ENCODE data around the gene KISS1. TPM values are rescaled to one million over a fixed set of nuclear protein-coding genes. Genes with fewer than 3 reads are reported as not detected.
A peak's percentile ranks its signal among the peaks of the same experiment; 100 is the strongest.

Gene KISS1
- total RNA-seq, 1 donor from 2014 or later = 2.7 TPM

DNA sequence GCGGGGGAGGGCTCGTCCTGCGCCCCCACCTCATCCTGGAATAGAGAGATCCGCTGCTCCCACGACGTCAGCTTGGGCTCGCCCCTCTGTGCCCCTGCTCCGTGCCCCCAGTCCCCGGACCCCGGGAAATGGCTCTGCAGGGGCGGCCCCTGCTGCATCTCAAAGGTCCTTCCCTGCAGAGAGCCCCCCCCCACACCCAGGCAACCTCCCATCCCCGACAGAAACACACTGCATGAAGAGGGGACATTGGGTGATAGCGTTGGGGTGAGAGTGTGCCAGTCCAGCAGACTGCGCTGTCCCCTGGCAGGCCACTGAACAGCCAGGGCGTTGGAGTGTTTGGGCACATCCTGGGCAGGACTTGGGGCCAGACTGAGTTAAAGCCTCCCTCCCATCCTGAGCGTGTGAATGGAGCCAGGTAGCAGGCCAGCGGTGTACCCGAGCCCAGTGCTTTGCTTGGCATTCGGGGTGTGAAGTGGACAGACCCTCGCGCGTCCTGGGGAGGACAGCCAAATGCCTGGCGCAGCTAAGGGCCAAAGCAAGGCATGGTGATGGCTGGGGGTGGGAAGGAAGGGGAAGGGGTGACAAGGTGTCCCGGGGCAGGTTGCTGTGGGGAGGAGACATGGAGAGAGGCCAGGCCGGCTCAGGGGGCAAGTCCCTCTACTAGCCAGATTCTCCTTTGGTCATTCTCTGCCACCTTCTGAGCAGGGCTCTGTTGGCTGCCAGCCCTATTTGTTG, 43.8 kb downstream of the KISS1 start:
- peaks cover 35% of the 10 kb centered on the region for H3K27me3 Mint-ChIP-seq (ENCODE audit: low read depth, unreplicated experiment)
- TF ChIP-seq EZH2 (IDR thresholded peaks at IDR 0.05; ENCODE audit: insufficient read depth, low read length) = no peak
- TF ChIP-seq, protein P1, sequence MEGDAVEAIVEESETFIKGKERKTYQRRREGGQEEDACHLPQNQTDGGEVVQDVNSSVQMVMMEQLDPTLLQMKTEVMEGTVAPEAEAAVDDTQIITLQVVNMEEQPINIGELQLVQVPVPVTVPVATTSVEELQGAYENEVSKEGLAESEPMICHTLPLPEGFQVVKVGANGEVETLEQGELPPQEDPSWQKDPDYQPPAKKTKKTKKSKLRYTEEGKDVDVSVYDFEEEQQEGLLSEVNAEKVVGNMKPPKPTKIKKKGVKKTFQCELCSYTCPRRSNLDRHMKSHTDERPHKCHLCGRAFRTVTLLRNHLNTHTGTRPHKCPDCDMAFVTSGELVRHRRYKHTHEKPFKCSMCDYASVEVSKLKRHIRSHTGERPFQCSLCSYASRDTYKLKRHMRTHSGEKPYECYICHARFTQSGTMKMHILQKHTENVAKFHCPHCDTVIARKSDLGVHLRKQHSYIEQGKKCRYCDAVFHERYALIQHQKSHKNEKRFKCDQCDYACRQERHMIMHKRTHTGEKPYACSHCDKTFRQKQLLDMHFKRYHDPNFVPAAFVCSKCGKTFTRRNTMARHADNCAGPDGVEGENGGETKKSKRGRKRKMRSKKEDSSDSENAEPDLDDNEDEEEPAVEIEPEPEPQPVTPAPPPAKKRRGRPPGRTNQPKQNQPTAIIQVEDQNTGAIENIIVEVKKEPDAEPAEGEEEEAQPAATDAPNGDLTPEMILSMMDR (IDR thresholded peaks at IDR 0.05; ENCODE audit: insufficient read depth, low read depth, low read length) = no peak
- H3K9me3 Mint-ChIP-seq (ENCODE audit: unreplicated experiment) = no peaks in the 10 kb centered on the region
- no peaks in the 10 kb centered on the region for H4K20me1 ChIP-seq (ENCODE audit: insufficient read depth, low read length)
- peak overlapping the region; percentile 89 for H3K4me2 ChIP-seq (ENCODE audit: low read length)
- H3K27ac ChIP-seq (ENCODE audit: low read depth, low read length) = no peak overlapping the region
- no peaks in the 10 kb centered on the region for H3K9me3 ChIP-seq (ENCODE audit: insufficient read depth, low read depth, low read length)
- no peaks in the 10 kb centered on the region for H3K4me1 Mint-ChIP-seq (ENCODE audit: low read depth, unreplicated experiment)
- H3K36me3 ChIP-seq (ENCODE audit: insufficient read depth, low read length) = no peaks in the 10 kb centered on the region
- peak overlapping the region; percentile 80 for H3K4me3 Mint-ChIP-seq (ENCODE audit: unreplicated experiment)
- H2AFZ ChIP-seq (ENCODE audit: low read depth, low read length) = peak overlapping the region; percentile 93
- DNase-seq (ENCODE audit: low read depth) (no peak), FAIRE-seq (no peak)
- peak overlapping the region; percentile 78 for H3K9ac ChIP-seq (ENCODE audit: low read length)
- peak overlapping the region; percentile 77 for H3K27ac Mint-ChIP-seq (ENCODE audit: unreplicated experiment)
- H3K36me3 Mint-ChIP-seq (ENCODE audit: low read depth, unreplicated experiment) = no peaks in the 10 kb centered on the region
- H3K27me3 ChIP-seq (ENCODE audit: insufficient read depth, low read length) = peaks cover 3% of the 10 kb centered on the region
- no peaks in the 10 kb centered on the region for H3K79me2 ChIP-seq (ENCODE audit: insufficient read depth, low read length)
- H3K4me1 ChIP-seq (ENCODE audit: insufficient read depth, low read length) = peaks cover 7% of the 10 kb centered on the region
- H3K4me3 ChIP-seq (ENCODE audit: insufficient read depth, low read depth, low read length) = peak overlapping the region; percentile 70

- Mint-ChIP-seq H3K27ac (ENCODE audit: unreplicated experiment) (peak within 1 kb of the TSS; percentile 77), H3K4me1 (ENCODE audit: low read depth, unreplicated experiment) (no peaks in the 10 kb centered on the region), H3K36me3 (ENCODE audit: low read depth, unreplicated experiment) (no peaks in the 10 kb centered on the region), H3K9me3 (ENCODE audit: unreplicated experiment) (no peaks in the 10 kb centered on the region), H3K27me3 (ENCODE audit: low read depth, unreplicated experiment) (peaks cover 30% of the 10 kb centered on the region), H3K4me3 (ENCODE audit: unreplicated experiment) (peak within 1 kb of the TSS; percentile 80)
- DNase-seq (ENCODE audit: low read depth) (peak; percentile 23), FAIRE-seq (no peak)
- Histone ChIP-seq H3K79me2 (ENCODE audit: insufficient read depth, low read length) (no peaks in the 10 kb centered on the region), H3K4me1 (ENCODE audit: insufficient read depth, low read length) (peaks cover 7% of the 10 kb centered on the region), H3K4me2 (ENCODE audit: low read length) (peak within 1 kb of the TSS; percentile 89), H3K9ac (ENCODE audit: low read length) (peak within 1 kb of the TSS; percentile 78), H3K36me3 (ENCODE audit: insufficient read depth, low read length) (no peaks in the 10 kb centered on the region), H2AFZ (ENCODE audit: low read depth, low read length) (peak within 1 kb of the TSS; percentile 93), H4K20me1 (ENCODE audit: insufficient read depth, low read length) (no peaks in the 10 kb centered on the region), H3K9me3 (ENCODE audit: insufficient read depth, low read depth, low read length) (no peaks in the 10 kb centered on the region), H3K27me3 (ENCODE audit: insufficient read depth, low read length) (no peaks in the 10 kb centered on the region), H3K4me3 (ENCODE audit: insufficient read depth, low read depth, low read length) (peak within 1 kb of the TSS; percentile 70), H3K27ac (ENCODE audit: low read depth, low read length) (no peak within 1 kb of the TSS)
- no peak for TF ChIP-seq EZH2 (IDR thresholded peaks at IDR 0.05; ENCODE audit: insufficient read depth, low read length)
- TF ChIP-seq, protein P1 (IDR thresholded peaks at IDR 0.05; ENCODE audit: insufficient read depth, low read depth, low read length) = no peak
Measured at GRCh38 chr1:204151552-204152309, 44.6 kb downstream of the KISS1 start, which contains the start of gene ETNK2. TSS of gene ETNK2 (minus strand) at chr1:204152044. CDS start at chr1:204151852, 192 bp downstream.

Measured in astrocyte (in vitro differentiated cells and primary cell).